ENCODE data around the gene DAB1.

GRCh38 chr1:57348921-57349320 lies 74.9 kb downstream of the DAB1 start:
- TF ChIP-seq SP1 (IDR thresholded peaks at IDR 0.05; ENCODE audit: low read depth, low read length) (no peak), EZH2 (IDR thresholded peaks at IDR 0.05; ENCODE audit: low read depth, low read length, severe bottlenecking) (no peak), CTCF (IDR thresholded peaks at IDR 0.05; ENCODE audit: control extremely low read depth in 1 of 3, insufficient read depth in 1 of 3, low read depth in 1 of 3, low read length in 3 of 3) (no peak), RXRA (IDR thresholded peaks at IDR 0.05; ENCODE audit: insufficient read depth, low read depth, low read length) (no peak), CHD2 (IDR thresholded peaks at IDR 0.05; ENCODE audit: low read length) (no peak), POLR2A (IDR thresholded peaks at IDR 0.05; ENCODE audit: control extremely low read depth in 1 of 2, low read depth in 2 of 2, low read length in 2 of 2) (no peak), RFX5 (IDR thresholded peaks at IDR 0.05; ENCODE audit: borderline replicate concordance, low read depth, low read length) (no peak), CHD7 (IDR thresholded peaks at IDR 0.05; ENCODE audit: insufficient replicate concordance, low read length) (no peak)

Data from H1 (cell line).